Measurements from ENCODE around the gene RCAN3.

Gene RCAN3

GRCh38 chr1:24502709-24503058 lies at the start of gene RCAN3:
Gene RCAN3 (plus strand): TSS chr1:24502836. CDS start chr1:24514373, 11,537 bp downstream.
- Histone ChIP-seq H3K4me3 (IDR thresholded peaks at IDR 0.05; ENCODE audit: insufficient read depth, low read depth, low read length) (peak within 1 kb of the TSS; percentile 70), H2AFZ (ENCODE audit: low read depth) (peak within 1 kb of the TSS; percentile 100), H4K20me1 (ENCODE audit: insufficient read depth) (no peaks in the 10 kb centered on the region), H3K4me1 (ENCODE audit: low read depth, poor library complexity, severe bottlenecking) (peaks cover 23% of the 10 kb centered on the region), H3K4me2 (peak within 1 kb of the TSS; percentile 94), H3K79me2 (ENCODE audit: insufficient read depth, low read depth) (no peaks in the 10 kb centered on the region), H3K9ac (peak within 1 kb of the TSS; percentile 67), H3K27ac (peak within 1 kb of the TSS; percentile 65), H3K27me3 (ENCODE audit: insufficient read depth, low read depth) (no peaks in the 10 kb centered on the region), H3K36me3 (ENCODE audit: insufficient read depth) (no peaks in the 10 kb centered on the region)
- no peak for TF ChIP-seq CTCF (conservative IDR thresholded peaks at IDR 0.05; ENCODE audit: low read depth, low read length)

- Histone ChIP-seq H4K20me1 (ENCODE audit: insufficient read depth) (no peaks in the 10 kb centered on the region), H3K4me2 (no peak overlapping the region), H3K4me1 (ENCODE audit: low read depth, poor library complexity, severe bottlenecking) (no peaks in the 10 kb centered on the region), H3K36me3 (ENCODE audit: insufficient read depth) (no peaks in the 10 kb centered on the region), H3K27me3 (ENCODE audit: insufficient read depth, low read depth) (no peaks in the 10 kb centered on the region), H2AFZ (ENCODE audit: low read depth) (no peak overlapping the region), H3K27ac (no peak overlapping the region), H3K79me2 (ENCODE audit: insufficient read depth, low read depth) (no peaks in the 10 kb centered on the region), H3K9ac (no peak overlapping the region), H3K4me3 (IDR thresholded peaks at IDR 0.05; ENCODE audit: insufficient read depth, low read depth, low read length) (no peak overlapping the region)
- TF ChIP-seq CTCF (conservative IDR thresholded peaks at IDR 0.05; ENCODE audit: low read depth, low read length) = no peak
Measured at GRCh38 chr1:24452922-24453485, 49.6 kb upstream of the RCAN3 start.

GRCh38 chr1:24454673-24455072 lies 48.0 kb upstream of the RCAN3 start:
- Histone ChIP-seq H2AFZ (ENCODE audit: low read depth) (no peak overlapping the region), H3K4me2 (no peak overlapping the region), H3K4me3 (IDR thresholded peaks at IDR 0.05; ENCODE audit: insufficient read depth, low read depth, low read length) (no peak overlapping the region), H3K27ac (no peak overlapping the region), H3K36me3 (ENCODE audit: insufficient read depth) (no peaks in the 10 kb centered on the region), H3K4me1 (ENCODE audit: low read depth, poor library complexity, severe bottlenecking) (no peaks in the 10 kb centered on the region), H3K27me3 (ENCODE audit: insufficient read depth, low read depth) (no peaks in the 10 kb centered on the region), H4K20me1 (ENCODE audit: insufficient read depth) (no peaks in the 10 kb centered on the region), H3K79me2 (ENCODE audit: insufficient read depth, low read depth) (no peaks in the 10 kb centered on the region), H3K9ac (no peak overlapping the region)
- TF ChIP-seq CTCF (conservative IDR thresholded peaks at IDR 0.05; ENCODE audit: low read depth, low read length) = no peak

GRCh38 chr1:24455272-24455671 lies 47.4 kb upstream of the RCAN3 start:
- no peak overlapping the region for H3K4me2 ChIP-seq
- H4K20me1 ChIP-seq (ENCODE audit: insufficient read depth) = no peaks in the 10 kb centered on the region
- H3K4me3 ChIP-seq (IDR thresholded peaks at IDR 0.05; ENCODE audit: insufficient read depth, low read depth, low read length) = no peak overlapping the region
- no peaks in the 10 kb centered on the region for H3K36me3 ChIP-seq (ENCODE audit: insufficient read depth)
- no peaks in the 10 kb centered on the region for H3K79me2 ChIP-seq (ENCODE audit: insufficient read depth, low read depth)
- H2AFZ ChIP-seq (ENCODE audit: low read depth) = no peak overlapping the region
- H3K27me3 ChIP-seq (ENCODE audit: insufficient read depth, low read depth) = no peaks in the 10 kb centered on the region
- no peak overlapping the region for H3K9ac ChIP-seq
- TF ChIP-seq CTCF (conservative IDR thresholded peaks at IDR 0.05; ENCODE audit: low read depth, low read length) = no peak
- H3K27ac ChIP-seq = no peak overlapping the region
- H3K4me1 ChIP-seq (ENCODE audit: low read depth, poor library complexity, severe bottlenecking) = no peaks in the 10 kb centered on the region

Measured in KMS-11 (cell line).